Measurements from ENCODE around the gene RASGRF2.

Gene RASGRF2

DNA sequence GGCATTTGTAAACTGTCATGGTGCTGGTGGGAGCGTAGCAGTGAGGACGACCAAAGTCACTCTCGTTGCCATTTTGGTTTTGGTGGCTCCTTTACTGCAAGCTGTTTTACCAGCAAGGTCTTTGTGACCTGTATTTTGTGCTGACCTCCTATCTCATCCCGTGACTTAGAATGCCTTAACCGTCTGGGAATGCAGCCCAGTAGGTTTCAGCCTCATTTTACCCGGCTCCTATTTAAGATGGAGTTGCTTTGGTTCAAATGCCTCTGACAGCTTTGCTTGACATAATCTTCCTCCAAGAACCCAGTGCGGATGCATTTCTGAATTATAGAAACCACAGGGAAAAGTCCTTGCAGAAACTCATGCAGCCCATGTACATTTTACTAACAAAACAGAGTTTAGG is 3.9 kb upstream of the RASGRF2 start:
- no peak for DNase-seq

DNA sequence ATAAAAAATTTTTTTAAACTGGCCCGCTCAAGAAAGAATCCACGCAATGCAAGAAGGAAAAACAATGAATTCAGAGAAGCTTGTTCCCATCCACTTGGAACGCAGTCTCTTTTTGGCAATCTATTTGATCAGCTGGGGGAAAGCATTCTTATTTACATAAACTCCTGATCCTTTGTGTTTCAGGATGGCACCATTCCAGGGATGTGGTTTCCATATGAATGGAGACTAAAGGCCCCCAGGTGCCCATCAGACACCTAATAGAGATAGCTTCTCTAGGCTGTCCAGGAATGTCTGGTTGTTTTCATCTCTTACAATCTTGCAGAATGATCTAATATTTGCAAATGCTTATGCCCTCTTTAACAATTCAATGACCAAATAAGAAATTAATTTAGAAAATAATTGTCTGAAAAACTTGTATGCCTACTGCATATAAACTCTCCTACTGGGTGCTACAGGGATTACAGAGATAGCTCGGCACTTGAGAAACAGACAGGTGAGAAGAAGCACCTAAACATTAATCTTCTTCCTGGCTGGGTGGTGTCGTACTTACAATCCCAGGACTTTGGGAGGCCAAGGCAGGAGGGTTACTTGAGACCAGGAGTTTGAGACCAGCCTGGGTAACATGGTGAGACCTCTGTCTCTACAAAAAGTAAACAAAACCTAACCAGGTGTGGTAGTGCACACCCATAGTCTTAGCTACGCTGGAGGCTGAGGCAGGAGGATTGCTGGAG is 3.0 kb upstream of the RASGRF2 start:
- no peak for DNase-seq

- no peak for DNase-seq
Observed at GRCh38 chr5:80958616-80959015, 1.5 kb upstream of the RASGRF2 start.

GRCh38 chr5:80959138-80959537 is 1.0 kb upstream of the RASGRF2 start:
- DNase-seq = no peak

GRCh38 chr5:80960531-80961375 is 590 bp downstream of the RASGRF2 start:
- DNase-seq = peak; percentile 30

- peak; percentile 73 for DNase-seq
Observed at GRCh38 chr5:80961376-80962281, 1.5 kb downstream of the RASGRF2 start.

DNA sequence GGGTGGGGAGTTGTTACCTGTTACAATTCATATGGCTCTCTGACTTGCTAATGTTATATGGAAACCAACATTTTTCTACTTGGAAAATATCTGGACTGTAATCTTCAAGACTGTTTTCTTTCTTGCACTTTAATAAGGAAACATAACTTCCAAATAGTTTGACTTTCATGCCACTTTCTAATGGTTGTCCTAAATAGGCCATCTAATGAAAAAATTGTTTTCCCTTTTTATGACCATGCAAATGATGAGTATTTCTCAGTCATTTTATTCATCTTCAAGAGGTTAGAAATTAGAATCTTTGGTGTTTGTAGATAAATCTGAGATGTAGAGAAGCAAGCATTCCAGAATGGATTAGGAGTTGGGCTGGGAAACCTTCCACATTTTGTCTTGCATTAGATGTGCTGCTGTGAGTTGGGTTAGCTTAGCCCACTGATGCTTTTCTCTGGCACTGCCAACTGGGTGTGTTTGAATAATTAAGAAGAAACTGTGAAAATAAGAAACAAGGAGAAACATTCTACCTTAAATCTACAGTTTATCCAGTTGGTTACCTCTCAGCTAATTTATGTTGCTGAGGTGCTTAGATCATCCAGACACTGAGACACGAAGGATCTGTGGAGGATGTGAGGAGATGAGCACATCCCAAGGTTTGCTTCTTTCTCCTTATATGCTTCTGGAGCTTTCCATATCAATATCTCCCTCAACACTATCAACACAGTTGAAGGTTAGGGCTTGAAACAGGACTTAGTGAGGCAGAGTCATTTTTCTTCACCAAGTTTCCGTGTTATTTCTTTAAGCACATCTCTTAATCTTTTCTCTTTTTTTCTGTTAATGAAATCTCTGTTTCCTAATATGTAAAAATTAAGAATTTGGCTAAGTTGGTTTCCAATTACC is 2.7 kb downstream of the RASGRF2 start:
- no peak for DNase-seq

GRCh38 chr5:80963521-80963895 is 3.3 kb downstream of the RASGRF2 start:
- no peak for DNase-seq

DNA sequence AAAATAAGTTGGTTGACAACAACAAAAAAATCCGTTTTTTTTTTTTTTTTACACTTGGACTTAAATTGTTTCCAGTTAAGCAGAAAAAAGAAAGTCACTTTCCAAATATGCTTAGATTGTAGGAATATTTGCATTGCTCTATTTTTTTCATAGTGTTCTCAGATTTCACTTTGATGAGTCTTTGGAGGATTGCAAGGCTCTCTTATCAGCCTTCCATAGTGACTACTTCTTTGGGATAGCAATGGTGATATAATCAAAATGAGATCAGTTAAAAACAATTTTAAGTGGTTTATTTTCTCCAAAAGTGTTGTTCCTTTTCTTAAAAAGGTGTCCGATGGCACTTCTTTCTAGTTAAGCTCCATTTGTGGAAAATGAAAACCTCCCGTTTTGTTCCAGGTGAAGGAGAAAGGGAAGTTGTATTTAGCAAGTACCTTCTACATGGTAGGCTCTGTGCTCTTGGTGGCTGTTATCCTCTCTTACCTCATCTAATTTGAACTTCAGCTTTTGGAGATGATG is 3.9 kb downstream of the RASGRF2 start:
- DNase-seq = no peak

GRCh38 chr5:80964491-80964890 is 4.3 kb downstream of the RASGRF2 start:
- no peak for DNase-seq

- no peak for DNase-seq
Observed at GRCh38 chr5:80964919-80965318, 4.8 kb downstream of the RASGRF2 start.

DNA sequence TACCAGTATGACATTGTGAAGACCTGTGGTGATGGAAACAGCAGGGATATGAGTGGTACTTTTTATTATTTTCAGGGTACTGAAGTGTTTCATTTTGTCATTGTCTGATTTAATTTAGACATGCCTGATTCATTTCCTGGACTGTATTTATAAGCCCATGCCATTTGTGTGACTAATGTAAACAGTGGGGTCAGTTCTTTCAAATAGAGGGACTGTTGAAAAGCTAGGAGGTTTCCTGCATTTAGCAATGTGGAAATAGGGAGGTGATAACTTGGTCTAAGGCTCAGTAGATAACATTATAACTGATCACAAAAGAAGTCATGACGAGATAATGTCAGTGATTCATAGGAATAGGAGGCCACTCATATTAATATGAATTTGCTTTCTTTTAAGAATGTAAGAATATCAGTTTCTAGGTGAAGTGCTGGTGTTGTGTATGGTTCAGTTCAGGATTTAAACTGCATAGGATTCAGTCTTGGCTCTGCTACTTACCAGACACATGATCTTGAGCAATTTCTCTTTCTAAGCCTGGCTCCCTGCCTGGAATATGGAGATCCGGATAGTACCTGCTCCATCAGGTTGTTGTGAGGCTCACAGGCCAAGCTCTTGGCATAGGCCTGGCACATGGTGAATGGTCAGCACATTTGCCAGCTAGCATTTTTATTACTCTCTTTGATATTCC is 7.5 kb downstream of the RASGRF2 start:
- no peak for DNase-seq

DNA sequence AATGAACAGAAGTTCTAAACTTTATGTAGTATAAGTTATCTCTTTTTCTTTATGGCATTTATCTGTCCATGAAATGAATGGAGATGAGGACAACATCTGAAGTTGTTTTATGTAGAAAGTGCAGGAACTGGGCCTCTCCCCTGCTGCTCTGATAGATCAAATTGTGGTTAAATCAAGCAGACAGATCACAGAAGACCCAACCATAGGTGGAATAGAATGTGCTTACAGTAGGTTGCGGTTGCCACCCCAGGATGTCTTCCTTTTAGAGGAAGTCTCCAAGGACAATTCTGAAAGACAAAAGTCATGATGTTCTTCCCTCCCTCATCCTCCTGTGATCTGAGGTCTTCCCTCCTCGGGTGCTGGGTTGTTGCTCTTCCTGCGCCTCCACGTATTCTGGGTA is 12.9 kb downstream of the RASGRF2 start:
- DNase-seq = no peak

DNA sequence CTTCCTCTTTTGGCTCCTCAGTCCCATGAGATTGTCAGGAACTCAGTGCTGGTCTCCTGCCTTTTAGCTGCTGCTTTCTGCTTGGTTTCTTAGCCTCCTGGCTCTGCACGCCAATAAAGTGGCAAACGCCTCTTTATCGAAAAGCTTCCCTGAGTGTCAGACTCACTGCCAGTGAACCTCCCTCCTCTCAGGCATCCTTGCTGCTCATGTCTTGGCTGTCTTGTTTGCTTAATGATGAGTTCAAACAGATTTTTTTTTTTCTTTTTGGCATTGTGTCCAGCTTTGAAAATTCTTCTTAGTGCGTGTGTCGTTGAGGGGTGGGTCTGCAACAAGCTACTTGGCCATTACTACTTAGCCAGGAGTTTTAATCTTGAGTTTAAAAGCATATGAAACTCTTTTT is 14.9 kb downstream of the RASGRF2 start:
- DNase-seq = no peak

GRCh38 chr5:80976985-80977384 is 16.8 kb downstream of the RASGRF2 start:
- DNase-seq = no peak

GRCh38 chr5:80977764-80978163 is 17.6 kb downstream of the RASGRF2 start:
- DNase-seq = no peak

GRCh38 chr5:80978772-80979317 is 18.7 kb downstream of the RASGRF2 start:
- DNase-seq = no peak

DNA sequence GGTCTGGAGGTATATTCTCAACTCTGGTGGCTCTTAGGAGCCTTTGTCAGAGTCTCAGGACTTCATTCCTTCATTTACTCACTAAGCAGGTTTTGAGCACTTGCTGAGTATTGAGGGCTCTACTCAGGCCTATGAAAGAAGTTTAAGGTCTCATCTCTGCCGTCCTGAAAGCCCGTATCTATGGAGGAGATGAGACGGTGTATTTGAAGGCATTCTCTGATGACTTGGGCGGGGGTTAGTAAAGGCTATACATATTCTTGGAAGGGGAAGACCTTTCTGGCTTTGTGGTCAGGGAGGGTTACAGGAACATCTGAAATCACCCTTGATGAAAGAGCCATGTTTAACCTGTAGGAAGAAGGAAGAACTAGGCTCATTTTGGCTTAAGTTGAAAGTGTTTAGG is 21.9 kb downstream of the RASGRF2 start:
- DNase-seq = no peak

GRCh38 chr5:80985600-80986228 is 25.6 kb downstream of the RASGRF2 start:
- DNase-seq = no peak

DNA sequence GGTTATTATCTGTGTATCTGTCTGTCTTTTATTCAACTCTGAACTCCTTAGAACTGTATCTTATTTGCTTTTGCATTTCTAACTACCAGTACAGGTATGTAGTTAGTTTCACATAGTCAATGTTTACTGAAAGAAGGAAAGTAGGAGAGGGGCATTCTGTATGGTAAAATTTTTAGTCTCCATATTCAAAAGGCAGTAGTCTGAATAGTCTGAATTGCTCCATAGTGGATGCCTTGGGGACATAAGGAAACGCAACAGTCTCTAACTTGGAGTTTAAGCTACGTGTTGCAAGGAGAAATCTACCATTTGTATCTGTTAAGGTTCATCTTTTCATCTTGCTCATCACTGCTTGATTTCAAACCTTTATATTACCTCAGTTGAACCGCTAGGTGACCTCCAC is 26.2 kb downstream of the RASGRF2 start:
- no peak for DNase-seq
